Colon (tissue), 2 donors: Measurements from ENCODE around the gene TRMT61A.

Source experiments
- FAIRE-seq: peaks from 2 replicates; lab custom pipeline; 2012; peaks lifted over from hg19 to GRCh38; lab: Jason Lieb, UNC
- donor health status: control.
- donor health status: control.

TRMT61A gene

GRCh38 chr14:103563226-103563620 is 34.2 kb downstream of the TRMT61A start:
- FAIRE-seq, result no peak

GRCh38 chr14:103563844-103564505 is 35.0 kb downstream of the TRMT61A start:
- no peak for FAIRE-seq

GRCh38 chr14:103568952-103569351 is 40.0 kb downstream of the TRMT61A start:
- FAIRE-seq, result no peak

GRCh38 chr14:103569408-103569807 is 40.4 kb downstream of the TRMT61A start:
- no peak for FAIRE-seq

GRCh38 chr14:103574104-103574503 is 45.1 kb downstream of the TRMT61A start:
- no peak for FAIRE-seq

GRCh38 chr14:103574707-103575285 is 45.8 kb downstream of the TRMT61A start:
- no peak for FAIRE-seq

- no peak for FAIRE-seq
Measured at GRCh38 chr14:103576371-103577024, 47.5 kb downstream of the TRMT61A start.

GRCh38 chr14:103578401-103579075 is 49.5 kb downstream of the TRMT61A start:
- no peak for FAIRE-seq

- no peak for FAIRE-seq
Measured at GRCh38 chr14:103581206-103581605, 52.2 kb downstream of the TRMT61A start.

- FAIRE-seq, result no peak
Measured at GRCh38 chr14:103581954-103582703, 53.1 kb downstream of the TRMT61A start.

- no peak for FAIRE-seq
Measured at GRCh38 chr14:103584326-103584915, 55.4 kb downstream of the TRMT61A start.
